GM18517 (cell line): ENCODE results near the gene CDK17.
"Not testable (repeated sequence)": the region's sequence is repeated elsewhere in the genome, so short reads cannot be mapped to it uniquely, and the experiment has no call there.

Source experiments
- ATAC-seq: cut with Tn5 transposase; IDR thresholded peaks from one replicate; pipeline ENCODE4 v1.9.1; 2021; ENCODE audit warnings: mild to moderate bottlenecking, moderate library complexity; ENCODE audit not compliant: unreplicated experiment

The CDK17 gene

GRCh38 chr12:96399919-96400630, at the start of gene CDK17:
Gene CDK17, minus strand, starts transcription at chr12:96400439. Its CDS starts 65,603 bp downstream, at chr12:96334836.
- peak; percentile 35 for ATAC-seq

GRCh38 chr12:96448300-96448699, 48.1 kb upstream of the CDK17 start:
- ATAC-seq, result no peak

GRCh38 chr12:96447256-96447655, 47.0 kb upstream of the CDK17 start:
- no peak for ATAC-seq

GRCh38 chr12:96445691-96446583, 45.7 kb upstream of the CDK17 start:
- peak; percentile 97 for ATAC-seq

GRCh38 chr12:96444399-96444798, 44.2 kb upstream of the CDK17 start:
- ATAC-seq, result no peak

- ATAC-seq, result no peak
These were observed 42.7 kb upstream of the CDK17 start for GRCh38 chr12:96442906-96443305.

GRCh38 chr12:96441816-96442215, 41.6 kb upstream of the CDK17 start:
- no peak for ATAC-seq

GRCh38 chr12:96438330-96438729, 38.1 kb upstream of the CDK17 start:
- ATAC-seq, result no peak

GRCh38 chr12:96437171-96437445, 36.9 kb upstream of the CDK17 start:
- no peak for ATAC-seq

- no peak for ATAC-seq
These were observed 36.3 kb upstream of the CDK17 start for GRCh38 chr12:96436366-96437170.

GRCh38 chr12:96434107-96434506, 33.9 kb upstream of the CDK17 start:
- ATAC-seq, result peak; percentile 67

GRCh38 chr12:96432496-96433321, 32.5 kb upstream of the CDK17 start:
- not testable (repeated sequence) for ATAC-seq

- ATAC-seq, result no peak
These were observed 30.8 kb upstream of the CDK17 start for GRCh38 chr12:96431067-96431466.

GRCh38 chr12:96427269-96427729, 27.1 kb upstream of the CDK17 start:
- no peak for ATAC-seq

- no peak for ATAC-seq
These were observed 25.7 kb upstream of the CDK17 start for GRCh38 chr12:96425951-96426350.

- no peak for ATAC-seq
These were observed 25.1 kb upstream of the CDK17 start for GRCh38 chr12:96425321-96425720.

GRCh38 chr12:96424601-96425000, 24.4 kb upstream of the CDK17 start:
- no peak for ATAC-seq

GRCh38 chr12:96422192-96422591, 22.0 kb upstream of the CDK17 start:
- no peak for ATAC-seq

- ATAC-seq, result no peak
These were observed 20.8 kb upstream of the CDK17 start for GRCh38 chr12:96421014-96421413.

GRCh38 chr12:96420277-96420835, 20.1 kb upstream of the CDK17 start:
- ATAC-seq, result no peak
